SH-SY5Y (cell line): ENCODE results near the gene TMC2.

Experiments
- GATA2 ChIP-seq: IDR thresholded peaks from 2 replicates; pipeline ENCODE4 v1.6.1; 2011; ENCODE audit warnings: mild to moderate bottlenecking, low read depth, low read length
- GATA3 ChIP-seq: IDR thresholded peaks from 2 replicates; pipeline ENCODE4 v1.6.1; 2011; ENCODE audit warnings: low read depth, mild to moderate bottlenecking, low read length, moderate library complexity

GRCh38 chr20:2637246-2637645, 100.9 kb downstream of the TMC2 start:
- TF ChIP-seq GATA3 (no peak), GATA2 (no peak)
